ENCODE data around the gene CCDC33. TPM values are rescaled to one million over a fixed set of nuclear protein-coding genes. Genes with fewer than 3 reads are reported as not detected.

Gene CCDC33
- total and polyA plus RNA-seq, 10 of the 15 experiments (the other 5 are each of a cell fraction or from before 2014, with no cell fraction given) = 0.57 to 5.8 (median 4.3) TPM

- intact Hi-C loops (cut with micrococcal nuclease; ENCODE audit: unreplicated experiment) = no loop called here
- ChIA-PET POLR2A (no interaction called here), RAD21 (ENCODE audit: unreplicated experiment) (no interaction called here), CTCF (no interaction called here), SMC1A (ENCODE audit: uncharacterized antibody, unreplicated experiment) (no interaction called here)
- Histone ChIP-seq H3K79me2 (ENCODE audit: control insufficient read depth, insufficient read depth, low read length) (no peaks in the 10 kb centered on the region), H3K9me3 (replicated peaks; ENCODE audit: control insufficient read depth, insufficient read depth, low read length) (no peaks in the 10 kb centered on the region), H3K9ac (ENCODE audit: control insufficient read depth, insufficient read depth, low read length) (no peak overlapping the region), H3K4me1 (ENCODE audit: control insufficient read depth, insufficient read depth, low read length) (no peaks in the 10 kb centered on the region; the same call in 1 of the 2 replicates), H3K27me3 (replicated peaks in 1 of 2; ENCODE audit: control insufficient read depth in 2 of 2, insufficient read depth in 2 of 2, low read length in 1 of 2) (no peaks in the 10 kb centered on the region), H3K4me2 (ENCODE audit: control insufficient read depth, insufficient read depth) (no peak overlapping the region), H2AFZ (ENCODE audit: control insufficient read depth, low read depth, low read length) (no peak overlapping the region), H3K27ac (ENCODE audit: control insufficient read depth, insufficient read depth) (no peak overlapping the region), H4K20me1 (ENCODE audit: control insufficient read depth, insufficient read depth) (no peaks in the 10 kb centered on the region), H3K4me3 (no peak overlapping the region), H3K36me3 (ENCODE audit: control insufficient read depth in 2 of 2, insufficient read depth in 2 of 2, low read length in 1 of 2) (no peaks in the 10 kb centered on the region)
- FAIRE-seq (no peak), DNase-seq (ENCODE audit: low read depth, low spot score) (no peak), ATAC-seq (no peak)
- 61% methylated on average over 5 of the region's 6 CpGs for WGBS (ENCODE audit: insufficient coverage, insufficient replicate concordance, low lambda C conversion rate, missing lambda C conversion rate)
- no TSS peak for BruUV-seq (replicated peaks)
- in situ Hi-C loops (cut with MboI) = no loop called here
- TF ChIP-seq ZBED1 (IDR thresholded peaks at IDR 0.05; ENCODE audit: borderline replicate concordance) = no peak
- no peak for TF ChIP-seq IKZF2 (IDR thresholded peaks at IDR 0.05)
- no peak for TF ChIP-seq EGR1 (IDR thresholded peaks at IDR 0.05; ENCODE audit: borderline replicate concordance in 1 of 2, low read depth in 2 of 2, low read length in 2 of 2)
- no peak for TF ChIP-seq LARP7 (IDR thresholded peaks at IDR 0.05)
- TF ChIP-seq ESRRA (IDR thresholded peaks at IDR 0.05; ENCODE audit: low read length) = no peak
- no peak for TF ChIP-seq NR2F1 (conservative IDR thresholded peaks at IDR 0.05)
- no peak for TF ChIP-seq STAT1 (conservative IDR thresholded peaks at IDR 0.05)
- TF ChIP-seq RAD21 (IDR thresholded peaks at IDR 0.05; ENCODE audit: insufficient read depth, low read depth, low read length) = no peak
- TF ChIP-seq SUZ12 (IDR thresholded peaks at IDR 0.05; ENCODE audit: unreplicated experiment) = no peak
- no peak for TF ChIP-seq RAD51 (IDR thresholded peaks at IDR 0.05)
- TF ChIP-seq USF2 (IDR thresholded peaks at IDR 0.05; ENCODE audit: borderline replicate concordance, low read depth, low read length) = no peak
- TF ChIP-seq NBN (IDR thresholded peaks at IDR 0.05) = no peak
- no peak for TF ChIP-seq ZBTB11 (CRISPR knock-in tag; IDR thresholded peaks at IDR 0.05)
- TF ChIP-seq CTCF (IDR thresholded peaks at IDR 0.05 in 2 of 3, conservative IDR thresholded peaks at IDR 0.05 in 1 of 3; ENCODE audit: control insufficient read depth in 2 of 3, extremely low read depth in 1 of 3, insufficient read depth in 1 of 3, low read depth in 3 of 3, low read length in 3 of 3) = no peak
- TF ChIP-seq PBX3 (IDR thresholded peaks at IDR 0.05; ENCODE audit: insufficient replicate concordance, low read depth, low read length) = no peak
- TF ChIP-seq IKZF1 (conservative IDR thresholded peaks at IDR 0.05) = no peak
- no peak for TF ChIP-seq TBL1XR1 (IDR thresholded peaks at IDR 0.05; ENCODE audit: low read depth, low read length)
- no peak for TF ChIP-seq GATAD2B (conservative IDR thresholded peaks at IDR 0.05; ENCODE audit: low read depth)
- TF ChIP-seq TCF7 (IDR thresholded peaks at IDR 0.05; ENCODE audit: borderline replicate concordance) = no peak
These were observed 14.1 kb downstream of the CCDC33 start for GRCh38 chr15:74250266-74250665.

All from GM12878 (cell line).